DOHH2 (cell line): ENCODE data around the gene FOXN3.
"Not testable (repeated sequence)": the region's sequence is repeated elsewhere in the genome, so short reads cannot be mapped to it uniquely, and the experiment has no call there.

ENCODE experiments used
- H3F3A ChIP-seq: fragments of 200-600 bp; sonication (generic), shearing (Covaris generic); 2 replicates; pipeline ENCODE4 v1.6.0; 2016; ENCODE audit warnings: antibody characterized with exemption, mild to moderate bottlenecking; ENCODE audit not compliant: control insufficient read depth, insufficient read depth
- H3K27ac ChIP-seq: fragments of 200-600 bp; sonication (generic); 2 replicates; pipeline ENCODE4 v1.5.1; 2014; ENCODE audit warnings: low read depth, mild to moderate bottlenecking, low read length, moderate library complexity
- H3K27me3 ChIP-seq: fragments of 200-600 bp; sonication (generic); 2 replicates; pipeline ENCODE4 v1.6.1; 2014; ENCODE audit warnings: mild to moderate bottlenecking, low read length, mixed read lengths; ENCODE audit not compliant: control insufficient read depth
- H3K36me3 ChIP-seq: fragments of 200-600 bp; sonication (generic); 2 replicates; pipeline ENCODE4 v1.6.1; 2014; ENCODE audit warnings: mild to moderate bottlenecking, low read length, moderate library complexity, mixed read lengths; ENCODE audit not compliant: control insufficient read depth
- H3K4me1 ChIP-seq: fragments of 200-600 bp; sonication (generic); 2 replicates; pipeline ENCODE4 v1.6.1; 2014; ENCODE audit warnings: mild to moderate bottlenecking, low read length, mixed read lengths; ENCODE audit not compliant: control insufficient read depth
- H3K4me2 ChIP-seq: fragments of 200-600 bp; sonication (generic); 2 replicates; pipeline ENCODE4 v1.6.0; 2014; ENCODE audit warnings: mild to moderate bottlenecking, low read length, moderate library complexity
- H3K4me3 ChIP-seq: fragments of 200-600 bp; sonication (generic); 2 replicates; pipeline ENCODE4 v1.5.1; 2014; ENCODE audit warnings: mild to moderate bottlenecking, low read length, mixed read lengths
- H3K79me2 ChIP-seq: fragments of 200-600 bp; sonication (generic); 2 replicates; pipeline ENCODE4 v1.6.1; 2014; ENCODE audit warnings: mild to moderate bottlenecking, low read length, mixed read lengths; ENCODE audit not compliant: control insufficient read depth
- H3K9me2 ChIP-seq: fragments of 200-600 bp; sonication (generic); replicated peaks from 2 replicates; pipeline ENCODE4 v1.6.1; 2014; ENCODE audit warnings: mild to moderate bottlenecking, low read length, mixed read lengths; ENCODE audit not compliant: control insufficient read depth
- H3K9me3 ChIP-seq: fragments of 200-600 bp; sonication (generic); 2 replicates; pipeline ENCODE4 v1.6.1; 2014; ENCODE audit warnings: antibody characterized with exemption, low read length, mixed read lengths; ENCODE audit not compliant: control insufficient read depth, insufficient read depth
- H4K20me1 ChIP-seq: fragments of 200-600 bp; sonication (generic); 2 replicates; pipeline ENCODE4 v1.6.0; 2014; ENCODE audit warnings: low read depth, mild to moderate bottlenecking, antibody characterized with exemption, low read length, moderate library complexity; ENCODE audit not compliant: control insufficient read depth, insufficient read depth
- EZH2phosphoT487 ChIP-seq: fragments of 200-600 bp; sonication (generic); IDR thresholded peaks from 2 replicates; pipeline ENCODE4 v1.6.1; 2017; ENCODE audit warnings: borderline replicate concordance, mild to moderate bottlenecking, antibody characterized with exemption, low read length, moderate library complexity, mixed read lengths
- TF ChIP-seq, protein P1 (sequence below): fragments of 200-600 bp; sonication (generic); IDR thresholded peaks from one replicate; pipeline ENCODE4 v1.5.1; 2014; ENCODE audit warnings: antibody characterized with exemption, mild to moderate bottlenecking, low read depth, low read length; ENCODE audit not compliant: poor library complexity, severe bottlenecking

The FOXN3 gene

GRCh38 chr14:89254166-89254909 is 162.7 kb downstream of the FOXN3 start:
- H3K4me3 ChIP-seq: no peak overlapping the region
- no peaks in the 10 kb centered on the region for H3K9me2 ChIP-seq
- peaks cover 5% of the 10 kb centered on the region for H3K4me1 ChIP-seq
- no peaks in the 10 kb centered on the region for H3K27me3 ChIP-seq
- H3K4me2 ChIP-seq: no peak overlapping the region
- H3K36me3 ChIP-seq: no peaks in the 10 kb centered on the region
- peaks cover 13% of the 10 kb centered on the region for H3K9me3 ChIP-seq
- TF ChIP-seq, protein P1, sequence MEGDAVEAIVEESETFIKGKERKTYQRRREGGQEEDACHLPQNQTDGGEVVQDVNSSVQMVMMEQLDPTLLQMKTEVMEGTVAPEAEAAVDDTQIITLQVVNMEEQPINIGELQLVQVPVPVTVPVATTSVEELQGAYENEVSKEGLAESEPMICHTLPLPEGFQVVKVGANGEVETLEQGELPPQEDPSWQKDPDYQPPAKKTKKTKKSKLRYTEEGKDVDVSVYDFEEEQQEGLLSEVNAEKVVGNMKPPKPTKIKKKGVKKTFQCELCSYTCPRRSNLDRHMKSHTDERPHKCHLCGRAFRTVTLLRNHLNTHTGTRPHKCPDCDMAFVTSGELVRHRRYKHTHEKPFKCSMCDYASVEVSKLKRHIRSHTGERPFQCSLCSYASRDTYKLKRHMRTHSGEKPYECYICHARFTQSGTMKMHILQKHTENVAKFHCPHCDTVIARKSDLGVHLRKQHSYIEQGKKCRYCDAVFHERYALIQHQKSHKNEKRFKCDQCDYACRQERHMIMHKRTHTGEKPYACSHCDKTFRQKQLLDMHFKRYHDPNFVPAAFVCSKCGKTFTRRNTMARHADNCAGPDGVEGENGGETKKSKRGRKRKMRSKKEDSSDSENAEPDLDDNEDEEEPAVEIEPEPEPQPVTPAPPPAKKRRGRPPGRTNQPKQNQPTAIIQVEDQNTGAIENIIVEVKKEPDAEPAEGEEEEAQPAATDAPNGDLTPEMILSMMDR: no peak
- TF ChIP-seq EZH2phosphoT487: no peak
- H3K79me2 ChIP-seq: no peaks in the 10 kb centered on the region
- H4K20me1 ChIP-seq: no peaks in the 10 kb centered on the region
- H3F3A ChIP-seq: no peaks in the 10 kb centered on the region
- no peak overlapping the region for H3K27ac ChIP-seq

- Histone ChIP-seq H3F3A (no peaks in the 10 kb centered on the region), H3K79me2 (no peaks in the 10 kb centered on the region), H3K9me3 (peaks cover 13% of the 10 kb centered on the region), H3K4me2 (no peak overlapping the region), H3K9me2 (no peaks in the 10 kb centered on the region), H3K27ac (no peak overlapping the region), H3K4me3 (no peak overlapping the region), H3K36me3 (no peaks in the 10 kb centered on the region), H3K4me1 (0 out of 2 replicates have a peak, but pooled peaks cover 3% of the 10 kb centered on the region), H3K27me3 (no peaks in the 10 kb centered on the region), H4K20me1 (no peaks in the 10 kb centered on the region)
- TF ChIP-seq, protein P1: no peak
- no peak for TF ChIP-seq EZH2phosphoT487
These were observed 164.0 kb downstream of the FOXN3 start for GRCh38 chr14:89252887-89253532.

- Histone ChIP-seq H3F3A (no peaks in the 10 kb centered on the region), H3K36me3 (no peaks in the 10 kb centered on the region), H3K9me3 (peaks cover 13% of the 10 kb centered on the region), H3K4me1 (0 out of 2 replicates have a peak, but pooled peaks cover 3% of the 10 kb centered on the region), H3K9me2 (no peaks in the 10 kb centered on the region), H4K20me1 (no peaks in the 10 kb centered on the region), H3K4me3 (no peak overlapping the region), H3K4me2 (no peak overlapping the region), H3K27me3 (no peaks in the 10 kb centered on the region), H3K27ac (no peak overlapping the region), H3K79me2 (no peaks in the 10 kb centered on the region)
- no peak for TF ChIP-seq EZH2phosphoT487
- TF ChIP-seq, protein P1: no peak
These were observed 166.0 kb downstream of the FOXN3 start for GRCh38 chr14:89251061-89251460.

DNA sequence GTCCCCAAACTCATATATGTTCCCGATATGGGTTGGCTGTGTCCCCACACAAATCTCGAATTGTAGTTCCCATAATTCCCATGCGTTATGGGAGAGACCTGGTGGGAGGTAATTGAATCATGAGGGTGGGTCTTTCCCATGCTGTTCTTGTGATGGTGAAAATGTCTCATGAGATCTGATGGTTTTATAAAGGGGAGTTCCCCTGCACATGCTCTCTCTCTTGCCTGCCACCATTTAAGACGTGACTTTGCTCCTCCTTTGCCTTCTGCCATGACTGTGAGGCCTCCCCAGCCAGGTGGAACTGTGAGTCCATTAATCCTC is 166.4 kb downstream of the FOXN3 start:
- not testable (repeated sequence) for H3K9me2 ChIP-seq, H3K4me2 ChIP-seq, H3K79me2 ChIP-seq, H3K4me3 ChIP-seq, H3K36me3 ChIP-seq, H3K27ac ChIP-seq, H3K4me1 ChIP-seq, H3F3A ChIP-seq, H4K20me1 ChIP-seq, H3K27me3 ChIP-seq
- H3K9me3 ChIP-seq: peaks cover 13% of the 10 kb centered on the region
